Erythroblast (primary cell): ENCODE results near the gene IVD.

Source experiments
- GATA1 ChIP-seq: IDR thresholded peaks from 2 replicates; pipeline ENCODE4 v1.6.1; 2011; ENCODE audit warnings: low read depth, mild to moderate bottlenecking, control low read depth, low read length, moderate library complexity
- POLR2A ChIP-seq: IDR thresholded peaks from 2 replicates; pipeline ENCODE4 v1.6.1; 2011; ENCODE audit warnings: mild to moderate bottlenecking, low read length

DNA sequence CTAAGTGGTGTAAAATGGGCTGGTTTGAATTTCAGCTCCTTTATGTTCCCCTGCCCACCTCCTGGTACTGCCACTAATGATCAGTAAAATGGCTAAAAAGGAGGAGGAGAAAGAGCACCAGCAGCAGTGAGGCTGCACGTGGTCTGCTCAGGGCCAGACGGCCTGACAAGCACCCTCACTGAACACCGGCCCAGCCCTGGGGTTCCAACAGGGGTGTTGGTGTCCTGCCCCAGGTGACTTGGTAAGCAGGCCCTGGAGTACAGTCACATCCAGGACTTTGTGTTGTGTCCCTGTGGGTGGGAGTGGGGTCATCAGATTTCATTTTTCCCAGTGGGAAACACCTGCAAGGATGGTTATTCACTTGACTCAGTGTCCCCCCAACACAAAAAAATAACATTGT is 40.5 kb downstream of the IVD start:
- no peak for TF ChIP-seq POLR2A
- TF ChIP-seq GATA1 = no peak
